Activated CD8-positive, alpha-beta T cell treated with anti-CD3 and anti-CD28 coated beads, Interleukin-2, amount 10 ng/mL, durations not matched to agents 7 days and 5 days (primary cell): Measurements from ENCODE around the gene GRM5. TPM values are rescaled to one million over a fixed set of nuclear protein-coding genes. Genes with fewer than 3 reads are reported as not detected.

Experiments used
- ATAC-seq: fragments of 150-1000 bp; cut with Tn5 transposase; one replicate; pipeline ENCODE4 v1.10.0; 2021; ENCODE audit warnings: moderate library complexity
- CTCF ChIA-PET: fragments of 350-600 bp; sonication (Branson Sonifier 250); formaldehyde crosslinking; loops from one replicate; lab custom pipeline; 2021; ENCODE audit warnings: antibody characterized with exemption; lab: Charles Lee
- POLR2A ChIA-PET: fragments of 350-600 bp; sonication (Branson Sonifier 250); formaldehyde crosslinking; loops from one replicate; lab custom pipeline; 2021; ENCODE audit warnings: antibody characterized with exemption; lab: Charles Lee
- DNase-seq: peaks from one replicate; pipeline ENCODE4 v3.0.0-alpha.2; 2020
- H3K27ac Mint-ChIP-seq: one replicate; pipeline ENCODE4 v1.8.0; 2021; ENCODE audit warnings: mild to moderate bottlenecking, mixed read lengths
- H3K27me3 Mint-ChIP-seq: one replicate; pipeline ENCODE4 v1.8.0; 2021; ENCODE audit warnings: low read depth, mixed read lengths
- H3K36me3 Mint-ChIP-seq: one replicate; pipeline ENCODE4 v1.8.0; 2021; ENCODE audit warnings: low read depth, mixed read lengths
- H3K4me1 Mint-ChIP-seq: one replicate; pipeline ENCODE4 v1.8.0; 2021; ENCODE audit warnings: low read depth, mixed read lengths
- H3K4me3 Mint-ChIP-seq: one replicate; pipeline ENCODE4 v1.8.0; 2021; ENCODE audit warnings: mild to moderate bottlenecking, mixed read lengths
- H3K9me3 Mint-ChIP-seq: one replicate; pipeline ENCODE4 v1.8.0; 2022; ENCODE audit warnings: mixed read lengths; ENCODE audit not compliant: insufficient read depth
- total RNA-seq, 2 experiments: library from RNA; stranded (reverse); gene quantifications; one replicate each; pipeline ENCODE4 v1.2.3, GENCODE V29; 2021

GRM5 gene
- total RNA-seq, 2 experiments from 2014 or later = not detected

- DNase-seq (no peak), ATAC-seq (no peak)
- ChIA-PET CTCF (no interaction called here), POLR2A (no interaction called here)
- H3K4me1 Mint-ChIP-seq = no peaks in the 10 kb centered on the region
- H3K36me3 Mint-ChIP-seq = no peaks in the 10 kb centered on the region
- H3K4me3 Mint-ChIP-seq = no peak overlapping the region
- no peak overlapping the region for H3K27ac Mint-ChIP-seq
- H3K27me3 Mint-ChIP-seq = no peaks in the 10 kb centered on the region
- no peaks in the 10 kb centered on the region for H3K9me3 Mint-ChIP-seq
Measured at GRCh38 chr11:88666364-88666763, 399.4 kb downstream of the GRM5 start.

GRCh38 chr11:88657076-88657738, 408.6 kb downstream of the GRM5 start:
- Mint-ChIP-seq H3K27ac (no peak overlapping the region), H3K27me3 (no peaks in the 10 kb centered on the region), H3K36me3 (no peaks in the 10 kb centered on the region), H3K9me3 (no peaks in the 10 kb centered on the region), H3K4me1 (peaks cover 7% of the 10 kb centered on the region), H3K4me3 (no peak overlapping the region)
- ChIA-PET CTCF (no interaction called here), POLR2A (no interaction called here)
- no peak for DNase-seq
- ATAC-seq = no peak

GRCh38 chr11:88656283-88656682, 409.5 kb downstream of the GRM5 start:
- ATAC-seq (no peak), DNase-seq (no peak)
- Mint-ChIP-seq H3K27ac (no peak overlapping the region), H3K9me3 (no peaks in the 10 kb centered on the region), H3K4me3 (no peak overlapping the region), H3K4me1 (peaks cover 7% of the 10 kb centered on the region), H3K36me3 (no peaks in the 10 kb centered on the region), H3K27me3 (no peaks in the 10 kb centered on the region)
- ChIA-PET POLR2A (no interaction called here), CTCF (no interaction called here)

GRCh38 chr11:88655656-88656055, 410.1 kb downstream of the GRM5 start:
- CTCF ChIA-PET = no interaction called here
- no peaks in the 10 kb centered on the region for H3K27me3 Mint-ChIP-seq

GRCh38 chr11:88655196-88655595, 410.6 kb downstream of the GRM5 start:
- CTCF ChIA-PET = no interaction called here
- Mint-ChIP-seq H3K36me3 (no peaks in the 10 kb centered on the region), H3K9me3 (no peaks in the 10 kb centered on the region), H3K27ac (no peak overlapping the region), H3K4me3 (no peak overlapping the region), H3K4me1 (peaks cover 7% of the 10 kb centered on the region), H3K27me3 (no peaks in the 10 kb centered on the region)
- POLR2A ChIA-PET = no interaction called here
- DNase-seq (no peak), ATAC-seq (no peak)

More at GRCh38 chr11:88655656-88656055, 410.1 kb downstream of the GRM5 start:
- POLR2A ChIA-PET = no interaction called here
- Mint-ChIP-seq H3K9me3 (no peaks in the 10 kb centered on the region), H3K4me3 (no peak overlapping the region), H3K36me3 (no peaks in the 10 kb centered on the region), H3K4me1 (peaks cover 7% of the 10 kb centered on the region), H3K27ac (no peak overlapping the region)
- ATAC-seq (no peak), DNase-seq (no peak)

GRCh38 chr11:88651556-88651955, 414.2 kb downstream of the GRM5 start:
- no peaks in the 10 kb centered on the region for H3K27me3 Mint-ChIP-seq
- ChIA-PET CTCF (no interaction called here), POLR2A (no interaction called here)
- no peak overlapping the region for H3K27ac Mint-ChIP-seq
- no peaks in the 10 kb centered on the region for H3K9me3 Mint-ChIP-seq
- DNase-seq (no peak), ATAC-seq (no peak)
- no peak overlapping the region for H3K4me3 Mint-ChIP-seq
- H3K36me3 Mint-ChIP-seq = no peaks in the 10 kb centered on the region
- H3K4me1 Mint-ChIP-seq = no peaks in the 10 kb centered on the region

GRCh38 chr11:88644724-88645123, 421.1 kb downstream of the GRM5 start:
- CTCF ChIA-PET = no interaction called here
- no peak overlapping the region for H3K27ac Mint-ChIP-seq
- no peaks in the 10 kb centered on the region for H3K36me3 Mint-ChIP-seq
- ATAC-seq (no peak), DNase-seq (no peak)
- no peaks in the 10 kb centered on the region for H3K9me3 Mint-ChIP-seq
- POLR2A ChIA-PET = no interaction called here
- no peak overlapping the region for H3K4me3 Mint-ChIP-seq
- H3K4me1 Mint-ChIP-seq = no peaks in the 10 kb centered on the region
- H3K27me3 Mint-ChIP-seq = no peaks in the 10 kb centered on the region

GRCh38 chr11:88632163-88632562, 433.6 kb downstream of the GRM5 start:
- Mint-ChIP-seq H3K9me3 (no peaks in the 10 kb centered on the region), H3K36me3 (no peaks in the 10 kb centered on the region), H3K4me1 (no peaks in the 10 kb centered on the region), H3K27ac (no peak overlapping the region), H3K4me3 (no peak overlapping the region), H3K27me3 (no peaks in the 10 kb centered on the region)
- DNase-seq (no peak), ATAC-seq (no peak)
- CTCF ChIA-PET = interaction anchor here (1.4 kb wide), 1 partner anchor 11 kb away, joined by 3 read pairs; no protein-coding TSS in a partner anchor
- POLR2A ChIA-PET = no interaction called here

GRCh38 chr11:88631497-88631896, 434.3 kb downstream of the GRM5 start:
- Mint-ChIP-seq H3K36me3 (no peaks in the 10 kb centered on the region), H3K4me3 (no peak overlapping the region), H3K4me1 (no peaks in the 10 kb centered on the region), H3K27ac (no peak overlapping the region), H3K9me3 (no peaks in the 10 kb centered on the region), H3K27me3 (no peaks in the 10 kb centered on the region)
- CTCF ChIA-PET = interaction anchor here (1.4 kb wide), 1 partner anchor 12 kb away, joined by 3 read pairs; no protein-coding TSS in a partner anchor
- POLR2A ChIA-PET = no interaction called here
- ATAC-seq (no peak), DNase-seq (no peak)

GRCh38 chr11:88629496-88629895, 436.3 kb downstream of the GRM5 start:
- CTCF ChIA-PET = no interaction called here
- POLR2A ChIA-PET = no interaction called here
- H3K36me3 Mint-ChIP-seq = no peaks in the 10 kb centered on the region
- H3K9me3 Mint-ChIP-seq = no peaks in the 10 kb centered on the region
- no peaks in the 10 kb centered on the region for H3K4me1 Mint-ChIP-seq
- no peak for DNase-seq
- no peak for ATAC-seq
- H3K4me3 Mint-ChIP-seq = no peak overlapping the region
- H3K27ac Mint-ChIP-seq = no peak overlapping the region
- no peaks in the 10 kb centered on the region for H3K27me3 Mint-ChIP-seq

- no peak overlapping the region for H3K4me3 Mint-ChIP-seq
- ATAC-seq (no peak), DNase-seq (no peak)
- H3K36me3 Mint-ChIP-seq = no peaks in the 10 kb centered on the region
- no peak overlapping the region for H3K27ac Mint-ChIP-seq
- ChIA-PET POLR2A (interaction anchor here (1.1 kb wide), 1 partner anchor 300 kb away, joined by 3 read pairs; no protein-coding TSS in a partner anchor), CTCF (no interaction called here)
- H3K27me3 Mint-ChIP-seq = no peaks in the 10 kb centered on the region
- no peaks in the 10 kb centered on the region for H3K9me3 Mint-ChIP-seq
- H3K4me1 Mint-ChIP-seq = no peaks in the 10 kb centered on the region
Measured at GRCh38 chr11:88626216-88626615, 439.6 kb downstream of the GRM5 start.

- ChIA-PET CTCF (no interaction called here), POLR2A (no interaction called here)
- ATAC-seq = no peak
- DNase-seq = no peak
- Mint-ChIP-seq H3K27ac (no peak overlapping the region), H3K36me3 (no peaks in the 10 kb centered on the region), H3K9me3 (no peaks in the 10 kb centered on the region), H3K4me3 (no peak overlapping the region), H3K27me3 (no peaks in the 10 kb centered on the region), H3K4me1 (no peaks in the 10 kb centered on the region)
Measured at GRCh38 chr11:88623531-88623930, 442.3 kb downstream of the GRM5 start.
